ENCODE results near the gene C1orf116.

The C1orf116 gene

DNA sequence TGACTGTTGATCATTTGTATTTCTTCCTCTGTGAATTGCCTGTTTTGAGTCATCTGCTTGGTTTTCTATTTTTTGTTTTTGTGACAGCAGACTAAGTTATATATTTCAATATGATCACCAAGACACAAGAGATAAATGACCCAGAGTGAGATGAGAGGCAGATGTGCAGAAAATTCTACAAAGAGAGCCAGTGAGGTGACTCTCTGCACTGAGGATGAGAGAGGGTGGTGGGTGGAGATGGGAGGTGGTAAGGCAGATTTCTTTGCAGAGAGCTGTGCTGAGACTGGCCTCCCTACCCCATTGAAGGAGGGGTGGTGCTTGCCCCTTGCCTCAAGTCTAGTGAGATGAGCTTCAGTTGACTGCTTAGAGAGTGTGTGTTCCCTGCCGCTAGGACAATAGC is 44.7 kb downstream of the C1orf116 start:
- H3K4me3 ChIP-seq (ENCODE audit: low read depth, low read length), result no peak overlapping the region
- TF ChIP-seq, protein P1, sequence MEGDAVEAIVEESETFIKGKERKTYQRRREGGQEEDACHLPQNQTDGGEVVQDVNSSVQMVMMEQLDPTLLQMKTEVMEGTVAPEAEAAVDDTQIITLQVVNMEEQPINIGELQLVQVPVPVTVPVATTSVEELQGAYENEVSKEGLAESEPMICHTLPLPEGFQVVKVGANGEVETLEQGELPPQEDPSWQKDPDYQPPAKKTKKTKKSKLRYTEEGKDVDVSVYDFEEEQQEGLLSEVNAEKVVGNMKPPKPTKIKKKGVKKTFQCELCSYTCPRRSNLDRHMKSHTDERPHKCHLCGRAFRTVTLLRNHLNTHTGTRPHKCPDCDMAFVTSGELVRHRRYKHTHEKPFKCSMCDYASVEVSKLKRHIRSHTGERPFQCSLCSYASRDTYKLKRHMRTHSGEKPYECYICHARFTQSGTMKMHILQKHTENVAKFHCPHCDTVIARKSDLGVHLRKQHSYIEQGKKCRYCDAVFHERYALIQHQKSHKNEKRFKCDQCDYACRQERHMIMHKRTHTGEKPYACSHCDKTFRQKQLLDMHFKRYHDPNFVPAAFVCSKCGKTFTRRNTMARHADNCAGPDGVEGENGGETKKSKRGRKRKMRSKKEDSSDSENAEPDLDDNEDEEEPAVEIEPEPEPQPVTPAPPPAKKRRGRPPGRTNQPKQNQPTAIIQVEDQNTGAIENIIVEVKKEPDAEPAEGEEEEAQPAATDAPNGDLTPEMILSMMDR (IDR thresholded peaks at IDR 0.05; ENCODE audit: low read depth, low read length, missing control alignments), result no peak
- no peak for DNase-seq (ENCODE audit: low read depth)
- in situ Hi-C loops (cut with HindIII; ENCODE audit: low sequenced_read_pairs), result loop anchor here (5.0 kb wide), 2 partner anchors 71 to 496 kb away; no protein-coding TSS in a partner anchor

DNA sequence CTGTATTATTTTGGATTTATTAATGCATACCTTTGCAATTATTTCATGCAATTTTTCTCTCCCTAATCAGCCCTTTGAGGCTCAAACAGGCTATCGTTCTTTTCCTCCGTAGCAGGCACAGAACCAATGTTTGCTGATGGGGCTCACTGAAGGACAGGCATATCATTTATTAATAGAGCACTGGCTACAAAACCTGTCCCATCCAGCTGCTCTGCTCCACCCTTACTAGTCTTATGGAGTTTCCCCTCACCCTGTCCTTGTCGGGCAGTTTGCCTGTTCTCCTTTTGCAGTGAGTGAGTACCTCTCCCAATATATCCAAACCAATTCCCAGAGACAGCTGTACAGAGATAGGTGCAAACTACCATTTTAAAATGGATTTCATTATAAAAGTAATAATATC is 45.7 kb downstream of the C1orf116 start:
- TF ChIP-seq, protein P1 (IDR thresholded peaks at IDR 0.05; ENCODE audit: low read depth, low read length, missing control alignments), result no peak
- no peak for DNase-seq (ENCODE audit: low read depth)
- in situ Hi-C loops (cut with HindIII; ENCODE audit: low sequenced_read_pairs), result loop anchor here (5.0 kb wide), 2 partner anchors 70 to 495 kb away; no protein-coding TSS in a partner anchor
- no peak overlapping the region for H3K4me3 ChIP-seq (ENCODE audit: low read depth, low read length)

DNA sequence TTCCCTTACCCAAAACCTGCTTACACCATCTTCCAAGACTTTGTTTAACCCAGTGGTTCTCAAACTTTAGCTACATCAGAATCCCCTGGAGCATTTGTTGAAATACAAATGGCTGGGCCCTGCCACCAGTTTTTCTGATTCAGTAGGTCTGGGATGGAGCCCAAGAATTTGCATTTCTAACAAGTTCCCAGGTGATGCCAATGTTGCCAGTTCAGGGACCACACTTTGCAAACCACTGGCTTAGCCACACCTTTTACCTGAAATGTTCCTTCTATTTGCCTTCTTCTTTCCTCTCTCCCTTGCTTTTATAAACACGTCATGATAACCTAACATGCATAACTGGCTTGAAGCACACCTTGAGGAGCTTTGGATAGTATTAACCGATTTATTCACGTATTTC is 46.2 kb downstream of the C1orf116 start:
- DNase-seq (ENCODE audit: low read depth), result no peak
- TF ChIP-seq, protein P1 (IDR thresholded peaks at IDR 0.05; ENCODE audit: low read depth, low read length, missing control alignments), result no peak
- no peak overlapping the region for H3K4me3 ChIP-seq (ENCODE audit: low read depth, low read length)
- in situ Hi-C loops (cut with HindIII; ENCODE audit: low sequenced_read_pairs), result loop anchor here (5.0 kb wide), 2 partner anchors 69 to 494 kb away; no protein-coding TSS in a partner anchor

DNA sequence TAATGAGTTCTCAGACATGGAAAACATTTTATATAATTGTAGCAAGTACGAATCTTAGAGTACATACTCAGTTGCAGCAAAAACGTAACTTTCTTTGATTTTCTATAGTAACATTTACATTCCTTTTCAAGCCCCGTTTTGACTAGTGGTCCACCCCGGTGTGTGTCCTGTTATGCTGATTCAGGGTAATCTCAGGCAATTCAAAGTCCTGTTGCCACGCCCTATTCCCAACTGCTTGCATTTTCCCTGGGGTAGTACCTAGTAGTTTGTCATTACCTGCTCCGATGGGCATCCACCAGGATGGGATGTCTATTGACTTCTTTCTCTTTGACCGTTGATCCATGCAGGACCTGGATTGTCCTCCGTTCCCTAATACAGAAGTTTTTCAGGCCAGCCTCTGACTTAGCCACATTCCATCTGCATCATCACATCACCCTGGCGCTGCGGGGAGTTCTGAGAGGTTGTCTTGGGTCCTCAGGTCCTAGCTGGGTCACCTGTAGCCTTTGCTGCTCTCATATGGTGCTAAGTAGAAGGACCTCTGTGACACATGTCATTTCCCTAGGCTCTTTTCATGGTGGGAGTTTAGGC is 47.3 kb downstream of the C1orf116 start:
- TF ChIP-seq, protein P1 (IDR thresholded peaks at IDR 0.05; ENCODE audit: low read depth, low read length, missing control alignments), result no peak
- in situ Hi-C loops (cut with HindIII; ENCODE audit: low sequenced_read_pairs), result loop anchor here (5.0 kb wide), 2 partner anchors 68 to 493 kb away; no protein-coding TSS in a partner anchor
- no peak overlapping the region for H3K4me3 ChIP-seq (ENCODE audit: low read depth, low read length)
- DNase-seq (ENCODE audit: low read depth), result no peak

DNA sequence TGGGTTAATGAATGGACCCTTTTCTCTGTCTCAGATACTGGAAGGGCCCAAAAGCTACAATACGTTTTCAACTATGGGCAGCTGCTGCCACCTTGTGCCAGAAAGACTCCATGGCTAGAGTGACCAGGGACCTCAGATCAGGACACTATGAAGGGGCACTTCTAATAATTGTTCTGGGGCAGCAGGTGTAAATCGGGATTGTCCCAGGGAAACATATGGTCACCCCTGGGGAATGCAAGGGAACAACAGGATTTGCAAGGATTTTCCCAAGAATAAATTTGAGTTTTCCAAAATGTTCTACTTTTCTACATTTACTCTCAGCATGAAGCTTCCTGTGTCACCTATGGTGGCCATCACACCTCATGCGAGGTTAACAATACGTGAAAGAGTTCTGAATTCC is 50.3 kb downstream of the C1orf116 start:
- TF ChIP-seq, protein P1 (IDR thresholded peaks at IDR 0.05; ENCODE audit: low read depth, low read length, missing control alignments), result peak; percentile 67
- in situ Hi-C loops (cut with HindIII; ENCODE audit: low sequenced_read_pairs), result no loop called here
- no peak for DNase-seq (ENCODE audit: low read depth)
- H3K4me3 ChIP-seq (ENCODE audit: low read depth, low read length), result no peak overlapping the region

DNA sequence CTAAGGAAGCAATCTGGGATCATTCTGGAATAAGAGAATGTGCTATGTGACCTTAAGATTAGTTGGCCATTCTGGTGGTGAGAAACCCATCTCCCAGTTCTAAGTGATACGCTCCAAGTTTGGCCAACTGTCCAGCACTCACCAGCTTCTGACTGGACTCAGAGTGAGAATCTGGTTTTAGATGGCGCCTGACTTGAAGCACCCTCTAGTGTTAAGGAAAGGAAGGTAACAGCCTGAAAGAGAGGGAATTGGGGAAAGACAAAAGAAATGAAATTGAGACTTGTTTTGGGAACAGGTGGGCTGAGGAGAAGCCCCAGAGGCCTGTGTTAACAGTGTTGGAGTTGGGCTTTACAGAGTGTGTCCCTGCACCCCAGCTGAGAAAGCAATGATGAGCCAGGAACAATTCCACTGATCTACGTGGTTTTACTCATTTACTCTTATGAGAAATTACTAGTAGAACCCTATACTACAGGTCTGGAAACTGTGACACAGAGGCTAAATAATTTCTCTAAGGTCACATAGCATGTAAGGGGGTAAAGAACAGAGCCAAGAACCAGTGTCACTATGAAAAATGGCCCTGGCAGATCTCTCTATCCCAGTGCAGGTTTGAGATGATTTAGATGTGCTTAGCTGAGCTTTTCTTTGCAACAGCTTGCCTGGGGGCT is 53.0 kb downstream of the C1orf116 start:
- TF ChIP-seq, protein P1 (IDR thresholded peaks at IDR 0.05; ENCODE audit: low read depth, low read length, missing control alignments), result peak; percentile 67
- in situ Hi-C loops (cut with HindIII; ENCODE audit: low sequenced_read_pairs), result no loop called here
- H3K4me3 ChIP-seq (ENCODE audit: low read depth, low read length), result no peak overlapping the region
- no peak for DNase-seq (ENCODE audit: low read depth)
